Amniotic stem cell (primary cell): Measurements from ENCODE around the gene ATG14.
"Not testable (repeated sequence)": the region's sequence is repeated elsewhere in the genome, so short reads cannot be mapped to it uniquely, and the experiment has no call there.

Experiments used
- DNase-seq: peaks from one replicate; lab custom pipeline; 2025; lab: John Stamatoyannopoulos, UW

The ATG14 gene

GRCh38 chr14:55411426-55412389, at the start of gene ATG14:
ATG14 (minus strand) TSS chr14:55411830; CDS start chr14:55411822, 8 bp downstream.
- DNase-seq = peak; percentile 72

DNA sequence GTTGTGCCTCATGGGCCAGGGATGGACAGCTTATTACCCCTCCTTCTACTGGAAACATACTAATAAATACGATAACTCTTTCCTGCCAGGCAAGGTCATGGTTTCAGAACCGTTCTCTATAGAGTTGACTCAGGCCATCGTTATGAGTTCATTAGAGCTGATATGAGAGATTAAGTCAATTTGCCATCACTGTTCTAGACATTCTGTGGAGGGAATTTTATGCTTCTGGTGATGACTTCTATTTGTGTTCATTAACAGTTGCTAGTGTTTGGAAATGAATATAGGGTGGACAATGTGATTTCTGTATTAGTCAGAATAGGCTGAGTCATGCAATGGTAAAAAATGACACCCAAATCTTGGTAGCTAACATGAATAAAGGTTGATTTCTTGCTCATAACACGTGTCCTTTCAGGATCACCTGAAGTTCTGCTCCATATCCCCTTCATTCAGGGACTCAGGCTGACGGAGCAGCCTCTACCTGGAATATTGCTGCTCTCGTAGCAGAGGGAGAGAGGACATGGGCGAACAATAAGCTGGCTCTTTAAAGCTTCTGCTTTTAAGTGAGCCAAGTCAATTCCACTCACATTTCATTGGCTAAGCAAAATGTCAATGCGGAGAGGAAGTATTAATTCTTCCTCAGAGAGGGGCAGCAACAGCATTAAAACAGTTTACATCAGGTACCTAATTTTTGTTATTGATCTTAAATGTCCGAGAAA, 47.3 kb upstream of the ATG14 start:
- no peak for DNase-seq

DNA sequence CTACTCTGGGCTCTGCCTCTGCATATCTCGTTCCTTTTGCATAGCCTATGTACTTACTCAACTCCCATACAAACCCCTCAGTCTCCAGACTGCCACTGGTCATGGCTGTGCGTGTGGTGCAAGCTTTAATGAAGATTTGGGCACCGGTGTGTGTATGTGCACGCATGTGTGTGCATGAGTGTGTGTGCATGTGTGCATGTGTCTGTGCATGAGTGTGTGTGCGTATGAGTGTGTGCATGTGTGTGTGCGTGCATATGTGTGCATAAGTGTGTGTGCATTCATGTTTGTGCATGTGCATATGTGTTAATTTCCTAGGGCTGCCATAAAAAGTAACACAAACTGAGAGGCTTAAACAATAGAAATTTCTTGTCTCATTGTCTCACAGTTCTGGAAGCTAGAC, 45.9 kb upstream of the ATG14 start:
- DNase-seq = no peak

GRCh38 chr14:55456411-55456810, 44.8 kb upstream of the ATG14 start:
- DNase-seq = not testable (repeated sequence)

GRCh38 chr14:55454264-55455002, 42.8 kb upstream of the ATG14 start:
- no peak for DNase-seq

- DNase-seq = no peak
These were observed 40.3 kb upstream of the ATG14 start for GRCh38 chr14:55451950-55452349.

GRCh38 chr14:55451398-55451797, 39.8 kb upstream of the ATG14 start:
- DNase-seq = no peak

DNA sequence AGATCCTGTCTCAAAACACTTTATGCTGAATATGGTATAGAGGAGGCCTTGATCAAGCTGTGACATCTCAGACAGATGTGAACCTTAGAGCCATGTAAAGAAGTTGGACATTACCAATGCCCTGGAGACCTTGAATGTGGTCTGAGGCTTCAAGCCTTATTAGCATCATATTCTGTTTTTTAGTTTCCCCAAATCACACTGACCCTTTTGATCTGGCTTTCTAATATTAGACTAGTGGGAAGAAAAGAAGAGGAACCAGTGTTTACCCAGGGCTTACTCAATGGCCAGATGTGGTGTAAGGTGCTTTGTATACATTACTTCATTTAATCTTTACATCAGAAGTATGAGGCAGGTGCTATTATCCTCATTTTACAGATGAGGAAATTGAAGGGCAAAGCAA, 39.4 kb upstream of the ATG14 start:
- DNase-seq = no peak

- no peak for DNase-seq
These were observed 38.9 kb upstream of the ATG14 start for GRCh38 chr14:55450539-55450938.

GRCh38 chr14:55450124-55450523, 38.5 kb upstream of the ATG14 start:
- DNase-seq = no peak

- DNase-seq = no peak
These were observed 37.5 kb upstream of the ATG14 start for GRCh38 chr14:55449116-55449515.

DNA sequence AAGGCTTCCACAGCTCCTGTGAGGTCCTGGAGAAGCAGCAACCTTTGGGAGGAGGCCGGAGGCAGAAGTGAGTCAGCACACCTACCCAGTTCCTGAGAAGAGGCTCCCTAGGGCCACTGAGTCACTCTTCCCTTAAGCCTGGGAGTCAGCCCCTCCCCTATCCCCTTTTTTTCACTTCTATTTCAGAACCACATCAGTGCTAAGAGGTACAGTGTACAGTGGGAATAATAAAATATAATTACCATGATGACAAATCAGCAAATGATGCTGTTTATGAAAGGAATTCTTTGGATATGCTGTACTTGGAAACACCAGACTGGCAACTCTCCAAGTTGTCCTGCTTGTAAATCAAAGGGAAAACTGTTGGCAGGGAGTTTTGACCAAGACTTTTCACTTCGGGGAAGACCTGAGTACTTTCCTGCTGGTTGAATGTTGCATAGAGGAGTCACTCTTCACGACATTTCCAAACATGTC, 36.5 kb upstream of the ATG14 start:
- peak; percentile 71 for DNase-seq

DNA sequence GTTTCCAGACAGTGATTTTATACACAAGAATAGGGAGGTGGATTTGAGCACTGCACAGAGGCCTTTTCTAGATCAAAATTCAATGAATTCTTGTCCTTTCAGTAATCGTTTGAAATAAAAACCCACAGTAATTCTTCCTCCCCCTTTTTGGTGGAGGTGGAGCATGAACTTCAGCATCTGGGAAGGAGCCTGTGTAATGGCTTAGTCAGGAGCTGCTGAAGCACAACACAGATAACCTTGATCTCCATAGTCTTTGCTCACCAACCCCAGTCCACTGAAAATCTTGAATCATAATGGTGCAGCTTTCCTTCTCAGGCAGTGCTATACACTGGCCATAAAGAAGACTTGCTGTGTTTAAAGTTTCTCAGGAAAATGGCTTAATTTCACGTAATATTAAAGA, 35.2 kb upstream of the ATG14 start:
- DNase-seq = peak; percentile 17

DNA sequence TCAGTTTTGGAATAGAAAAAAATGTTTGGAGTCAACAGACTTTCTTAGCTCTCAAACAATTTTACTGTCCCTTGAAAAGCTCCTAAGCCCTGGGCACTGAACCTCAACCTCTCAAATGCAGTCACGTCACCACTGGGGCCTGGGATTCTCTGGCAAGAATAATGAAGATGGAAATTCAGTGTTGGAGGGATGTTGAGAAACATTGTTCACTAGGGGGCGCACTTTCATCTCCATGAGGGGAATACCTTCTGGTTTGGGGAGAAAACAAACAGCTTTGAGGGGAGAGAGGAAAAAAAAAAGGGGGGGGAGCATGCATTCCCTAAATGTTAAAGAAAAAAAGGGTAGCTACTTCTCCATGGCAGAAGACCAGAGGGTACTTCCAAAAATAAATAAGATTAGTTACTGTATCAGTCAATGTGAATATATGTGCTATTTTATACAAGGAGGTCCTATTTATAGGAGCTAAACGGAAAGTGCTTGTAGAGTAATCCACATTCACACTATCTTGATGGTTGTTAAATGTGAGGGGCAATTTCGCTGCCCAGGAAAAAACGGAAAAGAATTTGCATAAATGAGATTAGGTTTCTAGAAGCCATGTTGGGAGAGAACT, 34.6 kb upstream of the ATG14 start:
- DNase-seq = peak; percentile 66

GRCh38 chr14:55441286-55441685, 29.7 kb upstream of the ATG14 start:
- no peak for DNase-seq

DNA sequence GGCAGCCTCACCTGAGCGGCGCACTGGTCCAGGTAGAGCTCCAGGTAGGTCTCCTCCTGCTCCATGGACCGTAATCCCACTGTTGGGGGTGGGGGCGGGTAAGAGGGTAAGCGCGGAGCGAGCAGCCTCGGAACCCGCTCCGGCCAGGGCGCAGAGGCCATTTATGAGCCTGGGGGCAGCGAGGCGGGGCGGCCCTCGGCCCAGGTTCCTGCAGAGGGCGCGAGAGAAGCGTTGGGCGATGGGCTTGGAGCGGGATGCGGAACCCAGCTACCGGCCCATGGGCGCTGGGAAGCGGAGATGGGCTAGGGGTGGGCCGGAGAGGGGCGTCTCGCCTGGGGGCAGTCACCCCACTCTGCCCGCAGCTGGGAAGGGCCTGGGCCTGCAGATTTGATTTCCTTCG, 28.8 kb upstream of the ATG14 start, which contains the start of gene TBPL2:
TBPL2 (minus strand) TSS at position 232 of the 400 bp plus-strand sequence; CDS start at position 65, 167 bp downstream.
- DNase-seq = no peak

DNA sequence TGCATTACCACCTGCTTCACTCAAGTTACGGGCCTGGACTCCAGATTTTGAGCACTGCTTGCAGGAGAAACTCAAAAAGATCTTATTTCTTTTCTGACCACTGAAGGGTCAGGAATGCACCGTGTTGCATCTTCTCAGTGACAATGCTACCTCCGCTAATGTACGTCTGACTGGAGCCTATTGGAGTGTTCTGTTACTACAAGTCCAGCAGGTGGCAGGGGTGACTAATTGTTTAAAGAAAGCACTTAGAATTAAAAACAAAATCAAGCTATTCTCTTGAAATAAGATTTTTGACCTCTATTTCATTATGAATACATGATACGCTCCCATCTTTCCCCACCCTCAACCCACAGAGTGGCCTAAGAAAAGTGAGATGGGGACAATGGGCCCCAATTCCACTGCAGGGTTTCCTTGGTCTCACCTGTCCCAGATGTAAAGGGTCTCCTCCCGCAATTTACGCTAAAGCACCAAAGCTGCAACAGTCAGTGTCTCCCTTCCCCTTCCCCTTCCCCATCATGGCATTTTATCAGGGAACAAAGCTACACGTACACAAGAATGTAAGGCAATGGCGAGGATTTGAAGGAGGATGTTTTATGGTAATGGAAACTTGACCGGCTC, 26.5 kb upstream of the ATG14 start:
- no peak for DNase-seq

DNA sequence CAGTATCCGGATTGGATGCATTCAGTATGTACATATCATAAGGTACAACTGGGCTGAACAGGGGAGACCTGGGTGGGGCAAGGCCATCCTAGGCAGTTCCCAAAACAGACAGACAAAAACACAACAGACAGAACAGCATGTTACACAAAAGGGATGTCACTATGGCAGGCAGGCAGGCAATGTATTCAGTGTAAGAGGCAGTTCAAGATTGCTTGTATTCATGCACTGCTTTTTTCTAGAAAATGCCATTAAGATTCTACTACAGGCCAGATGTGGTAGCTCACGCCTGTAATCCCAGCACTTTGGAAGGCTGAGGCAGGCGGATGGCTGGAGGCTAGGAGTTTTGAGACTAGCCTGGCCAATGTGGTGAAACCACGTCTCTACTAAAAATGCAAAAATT, 25.3 kb upstream of the ATG14 start:
- DNase-seq = no peak

- DNase-seq = no peak
These were observed 24.9 kb upstream of the ATG14 start for GRCh38 chr14:55436519-55436918.

- no peak for DNase-seq
These were observed 23.2 kb upstream of the ATG14 start for GRCh38 chr14:55434805-55435174.
